H1 (cell line): ENCODE results near the gene RFX2. TPM values are rescaled to one million over a fixed set of nuclear protein-coding genes. Genes with fewer than 3 reads are reported as not detected.

Experiments used
- CTCF ChIA-PET: fragments of 300-600 bp; sonication (Branson Sonifier 250); formaldehyde crosslinking; loops from one replicate; lab custom pipeline; 2021; ENCODE audit not compliant: partially characterized antibody; lab: Charles Lee
- POLR2A ChIA-PET: fragments of 300-600 bp; sonication (Branson Sonifier 250); formaldehyde crosslinking; loops from one replicate; lab custom pipeline; 2021; ENCODE audit warnings: inconsistent platforms; ENCODE audit not compliant: partially characterized antibody; lab: Charles Lee
- DNase-seq, 2 experiments: peaks; one replicate each; pipeline versions ENCODE4 v3.0.0 to v3.0.0-alpha.2; 2010 to 2022; ENCODE audit warnings: low spot score in 2 of 2, low read depth in 1 of 2, mixed read lengths in 1 of 2
- FAIRE-seq: peaks from 2 replicates; lab custom pipeline; 2011; peaks lifted over from hg19 to GRCh38; lab: Jason Lieb, UNC
- H2AFZ ChIP-seq: 2 replicates; pipeline ENCODE4 v1.8.1; 2012; ENCODE audit warnings: low read length, inconsistent platforms
- H2AK5ac ChIP-seq: 2 replicates; pipeline ENCODE4 v1.6.1; 2013; ENCODE audit warnings: low read depth, low read length
- H2BK120ac ChIP-seq: replicated peaks from 2 replicates; pipeline ENCODE3; 2013; ENCODE audit warnings: low read depth, low read length, inconsistent platforms
- H2BK12ac ChIP-seq: 2 replicates; pipeline ENCODE4 v1.6.1; 2013; ENCODE audit warnings: low read depth, low read length
- H2BK15ac ChIP-seq: 2 replicates; pipeline ENCODE4 v1.6.1; 2013; ENCODE audit warnings: low read length
- H2BK20ac ChIP-seq: 2 replicates; pipeline ENCODE4 v1.6.1; 2013; ENCODE audit warnings: low read length
- H2BK5ac ChIP-seq: 2 replicates; pipeline ENCODE4 v1.6.1; 2013; ENCODE audit warnings: low read depth, low read length
- H3K14ac ChIP-seq: 2 replicates; pipeline ENCODE4 v1.6.1; 2013; ENCODE audit warnings: inconsistent platforms; ENCODE audit not compliant: insufficient read length
- H3K18ac ChIP-seq: 2 replicates; pipeline ENCODE4 v1.6.1; 2013; ENCODE audit warnings: low read length; ENCODE audit errors: extremely low read depth
- H3K23ac ChIP-seq: 2 replicates; pipeline ENCODE4 v1.6.1; 2013; ENCODE audit warnings: inconsistent platforms; ENCODE audit not compliant: insufficient read length
- H3K23me2 ChIP-seq: 2 replicates; pipeline ENCODE4 v1.6.1; 2013; ENCODE audit warnings: low read depth, low read length
- H3K27ac ChIP-seq: 2 replicates; pipeline ENCODE4 v1.6.1; 2011; ENCODE audit warnings: low read depth, low read length, inconsistent platforms
- H3K27me3 ChIP-seq, 4 experiments: replicated peaks in 1 of 4; 1 replicate in 1 of 4; 2 replicates in 3 of 4; pipeline versions ENCODE4 v1.6.1 to v1.8.1; 2011 to 2013; ENCODE audit warnings: low read length in 3 of 4, mild to moderate bottlenecking in 3 of 4, inconsistent platforms in 2 of 4, mixed read lengths in 2 of 4, moderate library complexity in 1 of 4; ENCODE audit not compliant: control insufficient read depth in 3 of 4, insufficient read depth in 3 of 4; ENCODE audit errors: extremely low read depth in 1 of 4
- H3K36me3 ChIP-seq, 4 experiments: 2 replicates each; pipeline versions ENCODE4 v1.6.1 to v1.8.1; 2011 to 2013; ENCODE audit warnings: mild to moderate bottlenecking in 4 of 4, low read length in 3 of 4, moderate library complexity in 2 of 4, control low read depth in 1 of 4, inconsistent platforms in 1 of 4; ENCODE audit not compliant: insufficient read depth in 4 of 4, control insufficient read depth in 2 of 4
- H3K4ac ChIP-seq: replicated peaks from 2 replicates; pipeline ENCODE3; 2013; ENCODE audit warnings: low read length, low read depth, mixed read lengths, inconsistent platforms; ENCODE audit not compliant: insufficient read length
- H3K4me1 ChIP-seq, 4 experiments: replicated peaks in 1 of 4; 1 replicate in 1 of 4; 2 replicates in 3 of 4; pipeline versions ENCODE4 v1.6.1 to v1.8.1; 2011 to 2013; ENCODE audit warnings: low read length in 3 of 4, inconsistent platforms in 2 of 4, mixed read lengths in 1 of 4; ENCODE audit not compliant: insufficient read depth in 4 of 4, control insufficient read depth in 3 of 4
- H3K4me2 ChIP-seq, 2 experiments: 2 replicates each; pipeline versions ENCODE4 v1.6.1 to v1.8.1; 2011 to 2013; ENCODE audit warnings: low read depth in 2 of 2, low read length in 2 of 2, control low read depth in 1 of 2, inconsistent platforms in 1 of 2, mild to moderate bottlenecking in 1 of 2; ENCODE audit not compliant: insufficient read depth in 1 of 2
- H3K4me3 ChIP-seq, 4 experiments: fragments of 200-600, 300-600 bp in 1 of 4; sonication (generic), shearing (Covaris generic), sonication (Bioruptor Twin) in 1 of 4; 2 replicates each; pipeline versions ENCODE4 v1.5.1 to v1.8.1; 2011 to 2016; ENCODE audit warnings: low read length in 4 of 4, low read depth in 3 of 4, control low read depth in 2 of 4, inconsistent platforms in 2 of 4, mild to moderate bottlenecking in 2 of 4, mixed read lengths in 1 of 4, moderate library complexity in 1 of 4; ENCODE audit not compliant: insufficient read depth in 2 of 4; ENCODE audit errors: extremely low read depth in 1 of 4
- H3K56ac ChIP-seq: replicated peaks from 2 replicates; pipeline ENCODE3; 2013; ENCODE audit warnings: low read depth, mild to moderate bottlenecking, mixed read lengths, low read length, inconsistent platforms; ENCODE audit not compliant: insufficient read length
- H3K79me1 ChIP-seq: 2 replicates; pipeline ENCODE4 v1.6.1; 2013; ENCODE audit warnings: low read depth, low read length, control low read depth
- H3K79me2 ChIP-seq, 2 experiments: 2 replicates each; pipeline versions ENCODE4 v1.6.1 to v1.8.1; 2012 to 2013; ENCODE audit warnings: low read length in 2 of 2, mild to moderate bottlenecking in 2 of 2, inconsistent platforms in 1 of 2; ENCODE audit not compliant: insufficient read depth in 2 of 2, control insufficient read depth in 1 of 2
- H3K9ac ChIP-seq, 4 experiments: replicated peaks in 1 of 4; 1 replicate in 1 of 4; 2 replicates in 3 of 4; pipeline versions ENCODE4 v1.6.1 to v1.8.1; 2011 to 2013; ENCODE audit warnings: low read depth in 3 of 4, low read length in 3 of 4, control low read depth in 2 of 4, mild to moderate bottlenecking in 2 of 4, moderate library complexity in 2 of 4, inconsistent platforms in 1 of 4; ENCODE audit errors: extremely low read depth in 1 of 4
- H3K9me3 ChIP-seq, 2 experiments: 2 replicates each; pipeline versions ENCODE4 v1.6.1 to v1.8.1; 2012 to 2013; ENCODE audit warnings: mild to moderate bottlenecking in 2 of 2, moderate library complexity in 2 of 2, control low read depth in 1 of 2, inconsistent platforms in 1 of 2, low read depth in 1 of 2, low read length in 1 of 2, mixed read lengths in 1 of 2; ENCODE audit not compliant: insufficient read depth in 2 of 2
- H4K20me1 ChIP-seq, 2 experiments: replicated peaks in 1 of 2; 2 replicates each; pipeline versions ENCODE3 to v1.8.1; 2011 to 2013; ENCODE audit warnings: inconsistent platforms in 2 of 2, low read length in 2 of 2, mild to moderate bottlenecking in 1 of 2; ENCODE audit not compliant: insufficient read depth in 2 of 2, control insufficient read depth in 1 of 2
- H4K5ac ChIP-seq: 2 replicates; pipeline ENCODE4 v1.6.1; 2013; ENCODE audit warnings: low read length, low read depth, mixed read lengths, inconsistent platforms; ENCODE audit not compliant: insufficient read length
- H4K8ac ChIP-seq: 2 replicates; pipeline ENCODE4 v1.8.0; 2013; ENCODE audit warnings: mild to moderate bottlenecking, moderate library complexity, low read length, inconsistent platforms; ENCODE audit not compliant: insufficient read depth; ENCODE audit errors: extremely low read depth
- H4K91ac ChIP-seq: replicated peaks from 2 replicates; pipeline ENCODE3; 2013; ENCODE audit warnings: low read length, mixed read lengths, inconsistent platforms; ENCODE audit not compliant: insufficient read length
- BRCA1 ChIP-seq: IDR thresholded peaks from 2 replicates; pipeline ENCODE4 v1.6.1; 2012; ENCODE audit warnings: low read depth, low read length, improper control_type of control experiment
- EP300 ChIP-seq, 2 experiments: IDR thresholded peaks; 1 replicate in 1 of 2; 2 replicates in 1 of 2; pipeline ENCODE4 v1.6.1; 2011 to 2012; ENCODE audit warnings: low read depth in 2 of 2, low read length in 2 of 2, mild to moderate bottlenecking in 2 of 2, borderline replicate concordance in 1 of 2, inconsistent platforms in 1 of 2, moderate library complexity in 1 of 2
- KDM4A ChIP-seq: IDR thresholded peaks from one replicate; pipeline ENCODE4 v1.7.1; 2012; ENCODE audit warnings: low read depth, mild to moderate bottlenecking, moderate library complexity, low read length, inconsistent platforms; ENCODE audit not compliant: severe bottlenecking
- WGBS, 2 experiments: shearing (Covaris generic) in 1 of 2; methylation state at CpG; one replicate each; pipeline versions ENCODE4 v1.1.6 to v1.1.7; 2013 to 2015; ENCODE audit warnings: low lambda C conversion rate in 2 of 2, mixed read lengths in 2 of 2, inconsistent platforms in 1 of 2, low coverage in 1 of 2, missing lambda C conversion rate in 1 of 2; ENCODE audit not compliant: insufficient replicate concordance in 2 of 2, insufficient coverage in 1 of 2, insufficient read length in 1 of 2; ENCODE audit errors: extremely low coverage in 1 of 2, missing lambda C conversion rate in 1 of 2; 5-methylcytosine and 5-hydroxymethylcytosine counted together
- polyA plus RNA-seq, 7 experiments: library from polyadenylated mRNA; depleted of rRNA in 3 of 7; stranded (reverse) in 5 of 7; unstranded in 2 of 7; fragments of >200 nt in 5 of 7; fragments of 200-250 nt in 2 of 7; gene quantifications; 1 replicate in 5 of 7; 2 replicates in 1 of 7; 4 replicates in 1 of 7; pipeline versions ENCODE4 v1.2.1 to v1.2.3, GENCODE V29; 2011 to 2013; ENCODE audit warnings: missing spikeins in 2 of 7, mixed read lengths in 2 of 7
- total RNA-seq: library from RNA; stranded (reverse); fragmentation: NEBNext Ultra II Directional; extraction: Animal tissue kit (Norgen Biotek cat#: 25700); gene quantifications from 2 replicates; pipeline ENCODE4 v1.2.1, GENCODE V29; 2021

The RFX2 gene
- total and polyA plus RNA-seq, 2 of the 8 experiments (the other 6 are each of a cell fraction or from before 2014, with no cell fraction given) = 4.8 to 5.3 TPM

DNA sequence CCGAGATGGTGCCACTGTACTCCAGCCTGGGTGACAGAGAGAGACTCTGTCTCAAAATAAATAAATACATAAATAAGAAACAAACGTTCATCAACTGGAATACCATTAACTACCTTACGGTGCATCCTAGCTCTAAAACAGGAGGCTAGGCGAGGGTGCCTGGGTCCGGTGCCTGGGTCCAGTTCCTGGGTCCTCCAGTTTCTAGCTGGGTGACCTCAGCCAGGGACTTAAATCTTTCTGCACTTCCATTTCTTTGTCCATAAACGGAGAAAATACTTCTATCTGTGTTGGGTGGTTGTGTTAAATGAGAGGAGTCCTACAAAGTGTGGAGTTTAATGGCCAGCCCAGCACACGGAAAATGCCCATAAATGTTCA lies 34.0 kb downstream of the RFX2 start:
- Histone ChIP-seq H3K4me3 (no peak overlapping the region), H3K9ac (no peak overlapping the region), H3K56ac (no peak overlapping the region), H2AFZ (no peak overlapping the region), H3K14ac (no peak overlapping the region), H4K5ac (no peak overlapping the region), H3K23me2 (no peaks in the 10 kb centered on the region), H3K9me3 (no peaks in the 10 kb centered on the region), H3K79me2 (no peaks in the 10 kb centered on the region), H3K4ac (no peak overlapping the region), H3K27ac (no peak overlapping the region), H3K79me1 (no peaks in the 10 kb centered on the region), H2BK5ac (no peak overlapping the region), H3K36me3 (no peaks in the 10 kb centered on the region), H2BK20ac (no peak overlapping the region), H4K20me1 (peaks cover 0 to 4% of the 10 kb centered on the region in 2 experiments), H2BK120ac (no peak overlapping the region), H4K91ac (no peak overlapping the region), H3K4me1 (no peaks in the 10 kb centered on the region; a peak in 1 of 7 replicates), H2BK12ac (no peak overlapping the region), H3K4me2 (no peak overlapping the region), H2BK15ac (no peak overlapping the region), H3K23ac (no peak overlapping the region), H4K8ac (no peak overlapping the region), H3K18ac (no peak overlapping the region), H2AK5ac (no peak overlapping the region), H3K27me3 (no peaks in the 10 kb centered on the region)
- 86% methylated on average over 7 of the region's 7 CpGs; no CpG with 5 or more reads in 1 of the 2 experiments for WGBS, 2 experiments
- TF ChIP-seq BRCA1 (no peak), KDM4A (no peak), EP300 (IDR thresholded peaks at IDR 0.05; ENCODE audit: borderline replicate concordance in 1 of 2, low read depth in 2 of 2, low read length in 2 of 2) (no peak)
- FAIRE-seq (no peak), DNase-seq (no peak)
- ChIA-PET CTCF (interaction anchor here (1.4 to 4.4 kb wide), 2 partner anchors 26 to 28 kb away, joined by 3 to 17 read pairs; no protein-coding TSS in a partner anchor), POLR2A (interaction anchor here (1.2 to 1.6 kb wide), 2 partner anchors 7 to 10 kb away, joined by 3 read pairs; no protein-coding TSS in a partner anchor)
